Neuron (in vitro differentiated cells): ENCODE results near the gene CLK2.
"Not testable (repeated sequence)": the region's sequence is repeated elsewhere in the genome, so short reads cannot be mapped to it uniquely, and the experiment has no call there.

Experiments used
- H2AFZ ChIP-seq: one replicate; pipeline ENCODE4 v1.6.1; 2013; ENCODE audit warnings: low read depth, mild to moderate bottlenecking, inconsistent platforms, low read length, moderate library complexity
- H3K27me3 ChIP-seq: one replicate; pipeline ENCODE4 v1.6.1; 2013; ENCODE audit warnings: low read length; ENCODE audit not compliant: insufficient read depth
- H3K36me3 ChIP-seq: one replicate; pipeline ENCODE4 v1.6.1; 2013; ENCODE audit warnings: low read length; ENCODE audit not compliant: insufficient read depth
- H3K4me1 ChIP-seq: one replicate; pipeline ENCODE4 v1.6.1; 2013; ENCODE audit warnings: low read length; ENCODE audit not compliant: insufficient read depth
- H3K4me3 ChIP-seq: 2 replicates; pipeline ENCODE4 v1.5.1; 2013; ENCODE audit warnings: mild to moderate bottlenecking, low read length, moderate library complexity
- H3K9me3 ChIP-seq: one replicate; pipeline ENCODE4 v1.6.1; 2013; ENCODE audit warnings: low read length

CLK2 gene

GRCh38 chr1:155291006-155291405 is 17.7 kb upstream of the CLK2 start:
- not testable (repeated sequence) for H3K4me3 ChIP-seq, H2AFZ ChIP-seq, H3K4me1 ChIP-seq
- H3K36me3 ChIP-seq: peaks cover 19% of the 10 kb centered on the region
- H3K27me3 ChIP-seq: peaks cover 22% of the 10 kb centered on the region
- peaks cover 15% of the 10 kb centered on the region for H3K9me3 ChIP-seq

- Histone ChIP-seq H3K27me3 (no peaks in the 10 kb centered on the region), H3K9me3 (no peaks in the 10 kb centered on the region), H3K4me3 (no peak overlapping the region), H3K36me3 (peaks cover 39% of the 10 kb centered on the region), H3K4me1 (no peaks in the 10 kb centered on the region), H2AFZ (no peak overlapping the region)
These were observed 14.8 kb upstream of the CLK2 start for GRCh38 chr1:155287987-155288543.

GRCh38 chr1:155286544-155286943 is 13.2 kb upstream of the CLK2 start:
- Histone ChIP-seq H3K36me3 (peaks cover 49% of the 10 kb centered on the region), H3K4me1 (no peaks in the 10 kb centered on the region), H2AFZ (no peak overlapping the region), H3K4me3 (no peak overlapping the region), H3K27me3 (no peaks in the 10 kb centered on the region), H3K9me3 (no peaks in the 10 kb centered on the region)

GRCh38 chr1:155285631-155286044 is 12.3 kb upstream of the CLK2 start:
- Histone ChIP-seq H3K4me1 (no peaks in the 10 kb centered on the region), H3K36me3 (peaks cover 49% of the 10 kb centered on the region), H3K4me3 (no peak overlapping the region)

GRCh38 chr1:155285063-155285462 is 11.8 kb upstream of the CLK2 start:
- Histone ChIP-seq H3K4me3 (no peak overlapping the region), H3K36me3 (peaks cover 49% of the 10 kb centered on the region)

More at GRCh38 chr1:155285631-155286044, 12.3 kb upstream of the CLK2 start:
- no peaks in the 10 kb centered on the region for H3K9me3 ChIP-seq
- H3K27me3 ChIP-seq: no peaks in the 10 kb centered on the region
- H2AFZ ChIP-seq: no peak overlapping the region

GRCh38 chr1:155284476-155284875 is 11.2 kb upstream of the CLK2 start:
- no peak overlapping the region for H3K4me3 ChIP-seq
- no peak overlapping the region for H2AFZ ChIP-seq
- peaks cover 49% of the 10 kb centered on the region for H3K36me3 ChIP-seq
- no peaks in the 10 kb centered on the region for H3K27me3 ChIP-seq
- no peaks in the 10 kb centered on the region for H3K9me3 ChIP-seq
- H3K4me1 ChIP-seq: peaks cover 2% of the 10 kb centered on the region

More at GRCh38 chr1:155285063-155285462, 11.8 kb upstream of the CLK2 start:
- H3K4me1 ChIP-seq: no peaks in the 10 kb centered on the region
- H3K27me3 ChIP-seq: no peaks in the 10 kb centered on the region
- no peaks in the 10 kb centered on the region for H3K9me3 ChIP-seq
- no peak overlapping the region for H2AFZ ChIP-seq

GRCh38 chr1:155282488-155283091 is 9.3 kb upstream of the CLK2 start:
- Histone ChIP-seq H3K4me1 (peaks cover 14% of the 10 kb centered on the region), H2AFZ (no peak overlapping the region), H3K36me3 (peaks cover 37% of the 10 kb centered on the region), H3K27me3 (no peaks in the 10 kb centered on the region), H3K4me3 (no peak overlapping the region), H3K9me3 (no peaks in the 10 kb centered on the region)

- Histone ChIP-seq H3K4me3 (peak overlapping the region; percentile 77), H3K27me3 (no peaks in the 10 kb centered on the region), H3K36me3 (peaks cover 17% of the 10 kb centered on the region), H3K4me1 (peaks cover 17% of the 10 kb centered on the region), H3K9me3 (no peaks in the 10 kb centered on the region), H2AFZ (no peak overlapping the region)
These were observed 6.0 kb upstream of the CLK2 start for GRCh38 chr1:155279268-155279667.

GRCh38 chr1:155278689-155279160 is 5.4 kb upstream of the CLK2 start:
- Histone ChIP-seq H3K9me3 (no peaks in the 10 kb centered on the region), H3K4me1 (peaks cover 19% of the 10 kb centered on the region), H2AFZ (no peak overlapping the region), H3K4me3 (peak overlapping the region; percentile 77), H3K27me3 (no peaks in the 10 kb centered on the region), H3K36me3 (peaks cover 14% of the 10 kb centered on the region)

GRCh38 chr1:155277902-155278688 is 4.8 kb upstream of the CLK2 start:
- Histone ChIP-seq H3K4me1 (peaks cover 22% of the 10 kb centered on the region), H2AFZ (peak overlapping the region; percentile 78), H3K36me3 (peaks cover 10% of the 10 kb centered on the region), H3K9me3 (no peaks in the 10 kb centered on the region), H3K4me3 (peak overlapping the region; percentile 77), H3K27me3 (no peaks in the 10 kb centered on the region)

- Histone ChIP-seq H3K4me3 (peak within 1 kb of the TSS; percentile 77), H2AFZ (peak within 1 kb of the TSS; percentile 78), H3K27me3 (no peaks in the 10 kb centered on the region)
These were observed 4.0 kb upstream of the CLK2 start, which contains the start of gene HCN3 for GRCh38 chr1:155277070-155277901. HCN3 (plus strand) TSS chr1:155277463; CDS start chr1:155277591, 128 bp downstream.

GRCh38 chr1:155272466-155273342 is 600 bp downstream of the CLK2 start:
- Histone ChIP-seq H3K4me1 (peaks cover 13% of the 10 kb centered on the region), H3K27me3 (no peaks in the 10 kb centered on the region)

More at GRCh38 chr1:155277070-155277901, 4.0 kb upstream of the CLK2 start, which contains the start of gene HCN3:
- Histone ChIP-seq H3K4me1 (peaks cover 25% of the 10 kb centered on the region), H3K9me3 (no peaks in the 10 kb centered on the region), H3K36me3 (peaks cover 5% of the 10 kb centered on the region)

More at GRCh38 chr1:155272466-155273342, 600 bp downstream of the CLK2 start:
- H3K9me3 ChIP-seq: no peaks in the 10 kb centered on the region
- peak overlapping the region; percentile 91 for H3K4me3 ChIP-seq
- H3K36me3 ChIP-seq: peaks cover 36% of the 10 kb centered on the region
- H2AFZ ChIP-seq: no peak overlapping the region
